HCT116 (cell line): Measurements from ENCODE around the gene S100A13. TPM values are rescaled to one million over a fixed set of nuclear protein-coding genes. Genes with fewer than 3 reads are reported as not detected.

Source experiments
- ATAC-seq: fragments of 200-7000 bp; cut with Tn5 transposase; 2 replicates; pipeline ENCODE4 v1.9.1; 2020; ENCODE audit warnings: mild to moderate bottlenecking, moderate library complexity
- BruUV-seq: library from RNA; stranded (reverse); fragments of 400-500 nt; replicated peaks from 2 replicates; lab custom pipeline; 2021; lab: Mats Ljungman, UMichigan
- CTCF ChIA-PET: fragments of 300-600 bp; sonication (Branson Sonifier 250); formaldehyde crosslinking; loops from one replicate; lab custom pipeline; 2021; ENCODE audit warnings: antibody characterized with exemption; lab: Charles Lee
- POLR2A ChIA-PET: fragments of 300-600, 350-600 bp; sonication (Branson Sonifier 250); formaldehyde crosslinking; loops from one replicate; lab custom pipeline; 2021; ENCODE audit warnings: antibody characterized with exemption; lab: Charles Lee
- RAD21 ChIA-PET, 2 experiments: fragments of 300-600 bp; sonication (Branson Sonifier 250); formaldehyde crosslinking; loops; one replicate each; lab custom pipeline; 2023; ENCODE audit warnings: low total read pairs in 2 of 2; ENCODE audit not compliant: uncharacterized antibody in 2 of 2, unreplicated experiment in 2 of 2, low non-redundant PET in 1 of 2; lab: Charles Lee
- DNase-seq: peaks from one replicate; pipeline ENCODE4 v3.0.0-alpha.2; 2010; ENCODE audit warnings: low read depth, low spot score
- H2AFZ ChIP-seq: fragments of 200-600 bp; shearing (Covaris generic), sonication (generic); 2 replicates; pipeline ENCODE4 v1.6.1; 2017; ENCODE audit warnings: low read depth, mixed run types, mixed read lengths, antibody characterized with exemption, low read length; ENCODE audit not compliant: poor library complexity, severe bottlenecking
- H3K27ac ChIP-seq: 2 replicates; pipeline ENCODE4 v1.5.1; 2012; ENCODE audit warnings: low read depth, low read length
- H3K27me3 ChIP-seq: fragments of 200-600 bp; sonication (generic); 2 replicates; pipeline ENCODE4 v1.6.1; 2016; ENCODE audit warnings: mixed run types, low read length, mixed read lengths; ENCODE audit not compliant: insufficient read depth
- H3K36me3 ChIP-seq, 2 experiments: fragments of 200-500 bp in 1 of 2; fragments of 200-600 bp in 1 of 2; sonication (Bioruptor generic) in 1 of 2; sonication (generic) in 1 of 2; 2 replicates each; pipeline versions ENCODE4 v1.5.1 to v1.6.1; 2014 to 2016; ENCODE audit warnings: low read length in 2 of 2, inconsistent platforms in 1 of 2, mixed read lengths in 1 of 2, mixed run types in 1 of 2; ENCODE audit not compliant: insufficient read depth in 2 of 2, control insufficient read depth in 1 of 2
- H3K4me1 ChIP-seq, 2 experiments: fragments of 200-600 bp in 1 of 2; sonication (generic) in 1 of 2; 2 replicates each; pipeline versions ENCODE4 v1.5.1 to v1.6.1; 2012 to 2017; ENCODE audit warnings: low read length in 2 of 2, inconsistent platforms in 1 of 2, mild to moderate bottlenecking in 1 of 2, mixed read lengths in 1 of 2, mixed run types in 1 of 2, moderate library complexity in 1 of 2; ENCODE audit not compliant: insufficient read depth in 2 of 2, control insufficient read depth in 1 of 2
- H3K4me2 ChIP-seq: fragments of 200-600 bp; sonication (generic); 2 replicates; pipeline ENCODE4 v1.6.1; 2017; ENCODE audit warnings: mixed run types, low read length, mixed read lengths
- H3K4me3 ChIP-seq, 2 experiments: fragments of 200-600 bp in 1 of 2; sonication (generic) in 1 of 2; replicated peaks in 1 of 2; 2 replicates each; pipeline ENCODE4 v1.5.1; 2011 to 2016; ENCODE audit warnings: low read length in 2 of 2, control low read depth in 1 of 2, low read depth in 1 of 2, mild to moderate bottlenecking in 1 of 2, mixed read lengths in 1 of 2, mixed run types in 1 of 2
- H3K79me2 ChIP-seq: fragments of 200-600 bp; sonication (generic); 2 replicates; pipeline ENCODE4 v1.6.1; 2017; ENCODE audit warnings: mild to moderate bottlenecking, mixed run types, low read length, moderate library complexity, mixed read lengths; ENCODE audit not compliant: insufficient read depth
- H3K9ac ChIP-seq: fragments of 200-600 bp; sonication (generic); 2 replicates; pipeline ENCODE4 v1.6.1; 2016; ENCODE audit warnings: low read length, mixed read lengths
- H3K9me2 ChIP-seq: fragments of 200-600 bp; sonication (generic), shearing (Covaris generic); 2 replicates; pipeline ENCODE4 v1.6.1; 2017; ENCODE audit warnings: mixed run types, mild to moderate bottlenecking, moderate library complexity; ENCODE audit not compliant: insufficient read depth
- H3K9me3 ChIP-seq, 2 experiments: fragments of 200-500 bp in 1 of 2; fragments of 200-600 bp in 1 of 2; sonication (Bioruptor generic) in 1 of 2; sonication (generic) in 1 of 2; 2 replicates each; pipeline ENCODE4 v1.6.1; 2014 to 2017; ENCODE audit warnings: low read length in 2 of 2, mixed read lengths in 2 of 2, inconsistent platforms in 1 of 2, low read depth in 1 of 2, mild to moderate bottlenecking in 1 of 2, mixed run types in 1 of 2, moderate library complexity in 1 of 2; ENCODE audit not compliant: control insufficient read depth in 1 of 2, insufficient read depth in 1 of 2
- H4K20me1 ChIP-seq: fragments of 200-600 bp; sonication (generic), shearing (Covaris generic); 2 replicates; pipeline ENCODE4 v1.6.1; 2017; ENCODE audit warnings: mixed run types, mild to moderate bottlenecking, moderate library complexity; ENCODE audit not compliant: insufficient read depth
- CBX3 ChIP-seq: IDR thresholded peaks from 2 replicates; pipeline ENCODE4 v1.6.1; 2012; ENCODE audit warnings: low read depth
- ELF1 ChIP-seq: IDR thresholded peaks from 2 replicates; pipeline ENCODE4 v1.6.1; 2012; ENCODE audit warnings: low read depth, borderline replicate concordance
- EZH2 ChIP-seq: fragments of 200-600 bp; sonication (generic); IDR thresholded peaks from 2 replicates; pipeline ENCODE4 v1.6.1; 2017; ENCODE audit warnings: antibody characterized with exemption, mixed run types
- FOSL1 ChIP-seq: IDR thresholded peaks from 2 replicates; pipeline ENCODE4 v1.6.1; 2012; ENCODE audit warnings: low read depth
- JUND ChIP-seq: IDR thresholded peaks from 2 replicates; pipeline ENCODE4 v1.6.1; 2012
- POLR2A ChIP-seq: IDR thresholded peaks from 2 replicates; pipeline ENCODE4 v1.7.0; 2011; ENCODE audit warnings: borderline replicate concordance; ENCODE audit not compliant: insufficient read depth, insufficient read length; ENCODE audit errors: extremely low read depth
- POLR2AphosphoS5 ChIP-seq: IDR thresholded peaks from 2 replicates; pipeline ENCODE4 v1.6.1; 2011; ENCODE audit warnings: mild to moderate bottlenecking, low read depth, low read length, moderate library complexity
- SIN3A ChIP-seq: IDR thresholded peaks from 2 replicates; pipeline ENCODE4 v1.6.1; 2012; ENCODE audit warnings: low read depth
- SRF ChIP-seq: IDR thresholded peaks from 2 replicates; pipeline ENCODE4 v1.6.1; 2012; ENCODE audit warnings: low read depth
- ZNF274 ChIP-seq: fragments of 200-500 bp; sonication (Bioruptor generic); IDR thresholded peaks from 2 replicates; pipeline ENCODE4 v1.6.1; 2014; ENCODE audit warnings: mild to moderate bottlenecking, low read depth, low read length, inconsistent platforms
- intact Hi-C: fragments of 100-400 bp; cut with micrococcal nuclease; formaldehyde crosslinking; loops from 2 replicates; pipeline ENCODE4 v1.10.0; 2022
- total RNA-seq: library from RNA; stranded (reverse); gene quantifications from one replicate; pipeline ENCODE4 v1.2.1, GENCODE V29; 2021; ENCODE audit not compliant: unreplicated experiment
- TF ChIP-seq, protein P1 (sequence below): IDR thresholded peaks from 2 replicates; pipeline ENCODE4 v1.6.1; 2012; ENCODE audit warnings: low read depth
- TF ChIP-seq, protein P2 (sequence below): IDR thresholded peaks from 2 replicates; pipeline ENCODE4 v1.6.1; 2012

Gene S100A13
- total RNA-seq, 1 experiment from 2014 or later = 143 TPM

DNA sequence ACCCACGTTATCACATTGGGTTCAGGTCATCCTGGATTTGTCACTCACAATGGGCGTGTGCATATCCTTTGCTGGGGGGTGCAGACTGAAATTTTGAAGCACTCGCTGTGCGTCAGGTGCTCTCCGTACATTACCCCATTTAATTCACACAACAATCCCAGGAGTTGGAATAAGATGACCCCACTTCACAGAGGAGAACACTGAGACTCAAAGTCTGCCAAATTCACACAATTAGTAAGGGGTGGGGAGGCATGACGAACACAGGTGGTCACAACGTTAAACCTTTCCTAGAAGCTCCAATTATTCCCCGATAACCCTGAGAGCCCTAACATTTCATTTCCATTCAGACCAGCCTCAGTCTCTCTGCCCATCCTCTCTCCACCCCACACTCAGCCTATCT is 57.8 kb downstream of the S100A13 start:
- no peak for ATAC-seq

More for the DNA sequence above, 57.8 kb downstream of the S100A13 start:
- Histone ChIP-seq H3K27me3 (no peaks in the 10 kb centered on the region), H3K4me1 (peaks cover 58 to 76% of the 10 kb centered on the region in 2 experiments), H3K36me3 (no peaks in the 10 kb centered on the region), H4K20me1 (no peaks in the 10 kb centered on the region), H3K9me2 (no peaks in the 10 kb centered on the region), H3K9ac (peak overlapping the region; percentile 80), H3K4me3 (no peak overlapping the region), H3K79me2 (no peaks in the 10 kb centered on the region), H3K27ac (peak overlapping the region; percentile 100), H2AFZ (no peak overlapping the region), H3K4me2 (peak overlapping the region; percentile 68; the same call in 1 of the 2 replicates), H3K9me3 (no peaks in the 10 kb centered on the region)
- no TSS peak for BruUV-seq
- no peak for DNase-seq
- POLR2A ChIA-PET = interaction anchor here (0.6 to 4.2 kb wide), 7 partner anchors 17 to 623 kb away, joined by 3 to 38 read pairs (median 4); partner anchors contain the start of genes S100A14, S100A16 and S100A6
- CTCF ChIA-PET = interaction anchor here (1.0 to 3.7 kb wide), 5 partner anchors 16 to 58 kb away, joined by 3 to 35 read pairs (median 11); partner anchors contain the start of gene S100A13
- TF ChIP-seq POLR2AphosphoS5 (no peak), SIN3A (no peak), SRF (no peak), EZH2 (no peak), FOSL1 (no peak), CBX3 (no peak), ELF1 (no peak), JUND (no peak), ZNF274 (no peak), POLR2A (no peak)
- TF ChIP-seq, protein P1, sequence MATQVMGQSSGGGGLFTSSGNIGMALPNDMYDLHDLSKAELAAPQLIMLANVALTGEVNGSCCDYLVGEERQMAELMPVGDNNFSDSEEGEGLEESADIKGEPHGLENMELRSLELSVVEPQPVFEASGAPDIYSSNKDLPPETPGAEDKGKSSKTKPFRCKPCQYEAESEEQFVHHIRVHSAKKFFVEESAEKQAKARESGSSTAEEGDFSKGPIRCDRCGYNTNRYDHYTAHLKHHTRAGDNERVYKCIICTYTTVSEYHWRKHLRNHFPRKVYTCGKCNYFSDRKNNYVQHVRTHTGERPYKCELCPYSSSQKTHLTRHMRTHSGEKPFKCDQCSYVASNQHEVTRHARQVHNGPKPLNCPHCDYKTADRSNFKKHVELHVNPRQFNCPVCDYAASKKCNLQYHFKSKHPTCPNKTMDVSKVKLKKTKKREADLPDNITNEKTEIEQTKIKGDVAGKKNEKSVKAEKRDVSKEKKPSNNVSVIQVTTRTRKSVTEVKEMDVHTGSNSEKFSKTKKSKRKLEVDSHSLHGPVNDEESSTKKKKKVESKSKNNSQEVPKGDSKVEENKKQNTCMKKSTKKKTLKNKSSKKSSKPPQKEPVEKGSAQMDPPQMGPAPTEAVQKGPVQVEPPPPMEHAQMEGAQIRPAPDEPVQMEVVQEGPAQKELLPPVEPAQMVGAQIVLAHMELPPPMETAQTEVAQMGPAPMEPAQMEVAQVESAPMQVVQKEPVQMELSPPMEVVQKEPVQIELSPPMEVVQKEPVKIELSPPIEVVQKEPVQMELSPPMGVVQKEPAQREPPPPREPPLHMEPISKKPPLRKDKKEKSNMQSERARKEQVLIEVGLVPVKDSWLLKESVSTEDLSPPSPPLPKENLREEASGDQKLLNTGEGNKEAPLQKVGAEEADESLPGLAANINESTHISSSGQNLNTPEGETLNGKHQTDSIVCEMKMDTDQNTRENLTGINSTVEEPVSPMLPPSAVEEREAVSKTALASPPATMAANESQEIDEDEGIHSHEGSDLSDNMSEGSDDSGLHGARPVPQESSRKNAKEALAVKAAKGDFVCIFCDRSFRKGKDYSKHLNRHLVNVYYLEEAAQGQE = no peak
- TF ChIP-seq, protein P2, sequence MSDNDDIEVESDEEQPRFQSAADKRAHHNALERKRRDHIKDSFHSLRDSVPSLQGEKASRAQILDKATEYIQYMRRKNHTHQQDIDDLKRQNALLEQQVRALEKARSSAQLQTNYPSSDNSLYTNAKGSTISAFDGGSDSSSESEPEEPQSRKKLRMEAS = no peak
- RAD21 ChIA-PET = interaction anchor here in 1 of 2 experiments (2.1 kb wide), 1 partner anchor 36 kb away, joined by 11 read pairs; no protein-coding TSS in a partner anchor
- intact Hi-C loops = loop anchor here (2.0 kb wide), 1 partner anchor 217 kb away; no protein-coding TSS in a partner anchor

Other genes with a start within 250 kb of the S100A13 start
- 1.4 TPM for gene S100A8, start 236.4 kb downstream of the S100A13 start, total RNA-seq
- gene S100A7A, start 211.0 kb downstream of the S100A13 start, total RNA-seq = not detected
- not detected for gene S100A7, start 166.9 kb downstream of the S100A13 start, total RNA-seq
- 1,633 TPM for gene S100A6, start 91.5 kb downstream of the S100A13 start, total RNA-seq
- gene S100A5, start 86.6 kb downstream of the S100A13 start, total RNA-seq = 6.0 TPM
- gene S100A4, start 81.7 kb downstream of the S100A13 start, total RNA-seq = 384 TPM
- gene S100A3, start 78.2 kb downstream of the S100A13 start, total RNA-seq = 4.2 TPM
- gene S100A2, start 61.7 kb downstream of the S100A13 start, total RNA-seq = 24.8 TPM
- gene S100A16, start 14.4 kb downstream of the S100A13 start, total RNA-seq = 196 TPM
- gene S100A14, start 11.2 kb downstream of the S100A13 start, total RNA-seq = 252 TPM
- gene S100A1, start 929 bp upstream of the S100A13 start, total RNA-seq = 0.30 TPM
- 110 TPM for gene CHTOP, start 6.6 kb upstream of the S100A13 start, total RNA-seq
- gene SNAPIN, start 31.2 kb upstream of the S100A13 start, total RNA-seq = 39.1 TPM
- gene ILF2, start 43.5 kb upstream of the S100A13 start, total RNA-seq = 335 TPM
- 0.07 TPM for gene NPR1, start 51.2 kb upstream of the S100A13 start, total RNA-seq
- 47.6 TPM for gene INTS3, start 100.5 kb upstream of the S100A13 start, total RNA-seq
- 14.3 TPM for gene SLC27A3, start 147.9 kb upstream of the S100A13 start, total RNA-seq